ENCODE measurements around the gene BRD9. TPM values are rescaled to one million over a fixed set of nuclear protein-coding genes. Genes with fewer than 3 reads are reported as not detected.

The BRD9 gene
- total RNA-seq, 1 donor from 2014 or later = 37.7 TPM

GRCh38 chr5:909994-910768 is 17.6 kb upstream of the BRD9 start:
- TF ChIP-seq CTCF (IDR thresholded peaks at IDR 0.05) = no peak
- no peaks in the 10 kb centered on the region for H3K36me3 ChIP-seq
- no peak overlapping the region for H3K4me3 ChIP-seq
- no peaks in the 10 kb centered on the region for H3K9me3 ChIP-seq
- no peaks in the 10 kb centered on the region for H3K4me1 ChIP-seq
- intact Hi-C loops (cut with DNase I) = no loop called here
- no peak overlapping the region for H3K27ac ChIP-seq
- H3K27me3 ChIP-seq (ENCODE audit: low read depth) = no peaks in the 10 kb centered on the region
- ATAC-seq (no peak), DNase-seq (no peak)

GRCh38 chr5:909086-909485 is 16.5 kb upstream of the BRD9 start:
- Histone ChIP-seq H3K36me3 (no peaks in the 10 kb centered on the region), H3K9me3 (no peaks in the 10 kb centered on the region), H3K27me3 (ENCODE audit: low read depth) (no peaks in the 10 kb centered on the region), H3K27ac (no peak overlapping the region), H3K4me1 (no peaks in the 10 kb centered on the region), H3K4me3 (no peak overlapping the region)
- no peak for ATAC-seq
- intact Hi-C loops (cut with DNase I) = no loop called here
- DNase-seq = no peak
- TF ChIP-seq CTCF (IDR thresholded peaks at IDR 0.05) = no peak

- no peaks in the 10 kb centered on the region for H3K36me3 ChIP-seq
- H3K4me1 ChIP-seq = no peaks in the 10 kb centered on the region
- H3K4me3 ChIP-seq = no peak overlapping the region
- H3K27ac ChIP-seq = no peak overlapping the region
- no peak for TF ChIP-seq CTCF (IDR thresholded peaks at IDR 0.05)
- no peaks in the 10 kb centered on the region for H3K27me3 ChIP-seq (ENCODE audit: low read depth)
- intact Hi-C loops (cut with DNase I) = no loop called here
- H3K9me3 ChIP-seq = no peaks in the 10 kb centered on the region
- ATAC-seq = no peak
- DNase-seq = no peak
These were observed 15.6 kb upstream of the BRD9 start for GRCh38 chr5:908172-908571.

- ATAC-seq (no peak), DNase-seq (no peak)
- intact Hi-C loops (cut with DNase I) = no loop called here
- no peak for TF ChIP-seq CTCF (IDR thresholded peaks at IDR 0.05)
- no peaks in the 10 kb centered on the region for H3K9me3 ChIP-seq
- H3K4me1 ChIP-seq = peaks cover 6% of the 10 kb centered on the region
- no peak overlapping the region for H3K4me3 ChIP-seq
- no peak overlapping the region for H3K27ac ChIP-seq
- no peaks in the 10 kb centered on the region for H3K36me3 ChIP-seq
- H3K27me3 ChIP-seq (ENCODE audit: low read depth) = no peaks in the 10 kb centered on the region
These were observed 14.8 kb upstream of the BRD9 start for GRCh38 chr5:907366-907910.

GRCh38 chr5:905139-905642 is 12.6 kb upstream of the BRD9 start:
- no peak overlapping the region for H3K27ac ChIP-seq
- no peaks in the 10 kb centered on the region for H3K36me3 ChIP-seq
- ATAC-seq (no peak), DNase-seq (peak; percentile 34)
- TF ChIP-seq CTCF (IDR thresholded peaks at IDR 0.05) = no peak
- H3K9me3 ChIP-seq = no peaks in the 10 kb centered on the region
- no peaks in the 10 kb centered on the region for H3K27me3 ChIP-seq (ENCODE audit: low read depth)
- intact Hi-C loops (cut with DNase I) = no loop called here
- no peak overlapping the region for H3K4me3 ChIP-seq
- peaks cover 7% of the 10 kb centered on the region for H3K4me1 ChIP-seq

All from lower lobe of right lung (tissue), 2 donors.